ENCODE measurements around the gene TTC8. TPM values are rescaled to one million over a fixed set of nuclear protein-coding genes. Genes with fewer than 3 reads are reported as not detected.

Gene TTC8
- total and polyA plus RNA-seq, 2 donors (not counting 3 experiments of a cell fraction or from before 2014, with no cell fraction given): 11.9 to 16.3 TPM

GRCh38 chr14:88785911-88786310, 38.5 kb upstream of the TTC8 start:
- Histone ChIP-seq H3K4me1 (ENCODE audit: control insufficient read depth, extremely low read depth, insufficient read depth, low read length) (no peaks in the 10 kb centered on the region), H3K4me3 (replicated peaks in 1 of 3; ENCODE audit: insufficient read depth in 1 of 3, low read depth in 1 of 3, low read length in 3 of 3) (no peak overlapping the region), H3K9me3 (replicated peaks; ENCODE audit: control insufficient read depth, insufficient read depth, low read length) (no peaks in the 10 kb centered on the region), H3K4me2 (ENCODE audit: insufficient read depth, low read length) (no peak overlapping the region), H3K9ac (replicated peaks; ENCODE audit: extremely low read depth, insufficient read depth, low read length) (no peak overlapping the region), H3K27ac (ENCODE audit: insufficient read depth, low read depth, low read length) (no peak overlapping the region), H3K36me3 (ENCODE audit: control insufficient read depth in 2 of 2, extremely low read depth in 1 of 2, insufficient read depth in 2 of 2, low read length in 2 of 2) (no peaks in the 10 kb centered on the region), H3K9me1 (replicated peaks; ENCODE audit: control insufficient read depth, extremely low read depth, insufficient read depth, low read length) (no peaks in the 10 kb centered on the region), H3K79me2 (ENCODE audit: control insufficient read depth, insufficient read depth, low read length) (no peaks in the 10 kb centered on the region), H4K20me1 (replicated peaks; ENCODE audit: control insufficient read depth, extremely low read depth, insufficient read depth, low read length) (no peaks in the 10 kb centered on the region), H3K27me3 (ENCODE audit: control insufficient read depth in 2 of 2, insufficient read depth in 2 of 2, low read length in 2 of 2) (peaks cover 10 to 22% of the 10 kb centered on the region in 2 experiments), H2AFZ (ENCODE audit: low read depth, low read length) (no peak overlapping the region)
- BruUV-seq (replicated peaks): no TSS peak
- ChIA-PET CTCF (no interaction called here), POLR2A (no interaction called here)
- no peak for FAIRE-seq
- TF ChIP-seq GATA2 (IDR thresholded peaks at IDR 0.05; ENCODE audit: insufficient read depth, insufficient read length, low read depth, low read length) (no peak), EZH2 (IDR thresholded peaks at IDR 0.05; ENCODE audit: borderline replicate concordance, low read depth, low read length, severe bottlenecking) (no peak), MYC (IDR thresholded peaks at IDR 0.05; ENCODE audit: low read depth, low read length) (no peak), POLR2AphosphoS5 (IDR thresholded peaks at IDR 0.05; ENCODE audit: insufficient read depth, low read depth, low read length) (no peak), JUN (IDR thresholded peaks at IDR 0.05; ENCODE audit: borderline replicate concordance, insufficient read depth, insufficient read length, low read depth) (no peak), CTCF (IDR thresholded peaks at IDR 0.05; ENCODE audit: extremely low read depth in 1 of 2, insufficient read depth in 1 of 2, low read depth in 1 of 2, low read length in 2 of 2) (no peak), POLR2A (IDR thresholded peaks at IDR 0.05; ENCODE audit: low read depth, low read length) (no peak), FOS (IDR thresholded peaks at IDR 0.05; ENCODE audit: borderline replicate concordance, insufficient read depth, low read length) (no peak)
- TF ChIP-seq, protein P1, sequence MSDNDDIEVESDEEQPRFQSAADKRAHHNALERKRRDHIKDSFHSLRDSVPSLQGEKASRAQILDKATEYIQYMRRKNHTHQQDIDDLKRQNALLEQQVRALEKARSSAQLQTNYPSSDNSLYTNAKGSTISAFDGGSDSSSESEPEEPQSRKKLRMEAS (IDR thresholded peaks at IDR 0.05; ENCODE audit: insufficient read depth, insufficient read length): no peak
- no peak for DNase-seq (ENCODE audit: low read depth, low spot score)
- intact Hi-C loops (cut with micrococcal nuclease) (no loop called here), dilution Hi-C loops (cut with MboI; ENCODE audit: extremely low pct_ligation_motif_present, low sequenced_read_pairs) (no loop called here)
